GM12875 (cell line): ENCODE measurements around the gene FGR.
A peak's percentile ranks its signal among the peaks of the same experiment; 100 is the strongest.

Experiments
- H3K4me3 ChIP-seq: one replicate; pipeline ENCODE4 v1.5.1; 2011; ENCODE audit warnings: low read depth, low read length, control low read depth
- TF ChIP-seq, protein P1 (sequence below): IDR thresholded peaks from 2 replicates; pipeline ENCODE4 v1.5.1; 2011; ENCODE audit warnings: low read depth, mild to moderate bottlenecking, control low read depth, inconsistent platforms, low read length, moderate library complexity, borderline replicate concordance; ENCODE audit not compliant: insufficient read depth

Gene FGR

DNA sequence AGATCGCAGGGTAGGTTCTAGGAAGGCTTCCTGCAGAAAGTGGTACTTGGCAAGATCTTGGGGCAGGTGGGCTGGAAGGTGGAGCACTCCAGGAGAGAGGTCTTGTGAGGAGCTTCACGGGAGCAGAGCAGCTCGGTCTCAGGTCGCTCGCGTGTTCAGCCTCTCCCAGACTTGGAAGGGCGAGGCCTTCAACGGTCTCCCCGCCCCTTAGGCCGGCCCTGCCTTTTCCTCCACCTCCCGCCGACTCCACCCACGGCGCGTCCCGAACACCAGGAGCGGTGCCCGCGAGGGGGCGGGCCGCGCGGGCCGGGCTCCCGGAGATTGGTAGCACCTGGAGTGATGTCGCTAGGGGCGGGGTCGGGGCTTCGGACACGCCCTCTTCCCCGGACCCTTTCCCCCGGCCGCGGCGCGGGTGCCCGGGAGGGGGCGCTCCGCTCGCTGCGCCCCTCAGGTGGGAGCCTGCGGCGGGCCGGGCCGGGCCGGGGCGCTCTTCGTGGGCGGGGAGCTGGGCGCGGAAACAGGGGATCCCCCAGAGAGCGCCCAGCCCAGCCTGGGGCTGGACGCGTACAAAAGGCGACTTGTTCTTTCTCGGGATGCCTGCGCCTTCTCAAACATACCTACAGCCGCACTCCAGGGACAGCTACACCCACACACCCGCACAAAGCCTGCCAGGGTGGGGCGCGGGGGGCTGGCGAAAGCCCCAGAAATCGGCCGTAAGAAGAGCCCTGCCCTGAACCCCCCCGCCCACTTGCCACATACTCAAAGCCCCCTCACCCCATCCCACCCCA lies 66.5 kb downstream of the FGR start:
- peak overlapping the region; percentile 37 for H3K4me3 ChIP-seq
- TF ChIP-seq, protein P1, sequence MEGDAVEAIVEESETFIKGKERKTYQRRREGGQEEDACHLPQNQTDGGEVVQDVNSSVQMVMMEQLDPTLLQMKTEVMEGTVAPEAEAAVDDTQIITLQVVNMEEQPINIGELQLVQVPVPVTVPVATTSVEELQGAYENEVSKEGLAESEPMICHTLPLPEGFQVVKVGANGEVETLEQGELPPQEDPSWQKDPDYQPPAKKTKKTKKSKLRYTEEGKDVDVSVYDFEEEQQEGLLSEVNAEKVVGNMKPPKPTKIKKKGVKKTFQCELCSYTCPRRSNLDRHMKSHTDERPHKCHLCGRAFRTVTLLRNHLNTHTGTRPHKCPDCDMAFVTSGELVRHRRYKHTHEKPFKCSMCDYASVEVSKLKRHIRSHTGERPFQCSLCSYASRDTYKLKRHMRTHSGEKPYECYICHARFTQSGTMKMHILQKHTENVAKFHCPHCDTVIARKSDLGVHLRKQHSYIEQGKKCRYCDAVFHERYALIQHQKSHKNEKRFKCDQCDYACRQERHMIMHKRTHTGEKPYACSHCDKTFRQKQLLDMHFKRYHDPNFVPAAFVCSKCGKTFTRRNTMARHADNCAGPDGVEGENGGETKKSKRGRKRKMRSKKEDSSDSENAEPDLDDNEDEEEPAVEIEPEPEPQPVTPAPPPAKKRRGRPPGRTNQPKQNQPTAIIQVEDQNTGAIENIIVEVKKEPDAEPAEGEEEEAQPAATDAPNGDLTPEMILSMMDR, result peak; percentile 85

DNA sequence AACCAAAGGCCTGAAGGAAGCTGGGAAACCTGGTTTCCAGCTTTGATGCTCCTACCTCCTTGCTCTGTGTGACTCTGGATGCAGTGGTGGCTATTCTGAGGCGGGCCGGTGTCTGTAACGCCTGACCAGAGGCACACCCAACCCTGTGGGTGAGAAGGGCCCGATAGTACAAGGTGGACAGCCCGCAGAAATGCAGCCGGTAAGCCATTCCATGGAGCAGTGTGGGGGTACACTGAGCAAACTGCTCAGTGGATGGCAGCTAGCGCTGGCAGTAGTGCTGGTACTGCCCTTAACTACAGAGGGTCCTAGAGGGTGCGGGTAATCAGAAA lies 67.0 kb downstream of the FGR start:
- TF ChIP-seq, protein P1, result no peak
- peak overlapping the region; percentile 8 for H3K4me3 ChIP-seq

DNA sequence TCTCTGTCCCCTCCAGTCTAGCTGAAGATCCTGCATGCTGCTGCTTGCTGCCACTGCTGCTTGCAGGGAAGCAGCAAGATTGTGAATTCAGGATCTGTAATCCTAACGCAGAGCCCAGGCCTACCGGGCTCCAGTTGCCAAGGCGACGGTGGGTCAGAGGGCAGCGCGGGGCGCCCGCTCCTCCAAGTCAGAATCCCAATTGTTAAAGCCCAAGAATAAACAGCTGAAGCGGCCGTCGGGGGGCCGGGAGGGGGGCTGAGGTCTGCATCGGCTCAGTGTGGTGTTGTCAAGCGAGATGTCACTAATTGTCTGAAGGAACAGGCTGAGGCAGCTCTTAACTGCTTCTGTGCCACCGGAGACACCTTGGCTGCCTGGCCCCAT lies 67.8 kb downstream of the FGR start:
- TF ChIP-seq, protein P1, result no peak
- H3K4me3 ChIP-seq, result no peak overlapping the region

DNA sequence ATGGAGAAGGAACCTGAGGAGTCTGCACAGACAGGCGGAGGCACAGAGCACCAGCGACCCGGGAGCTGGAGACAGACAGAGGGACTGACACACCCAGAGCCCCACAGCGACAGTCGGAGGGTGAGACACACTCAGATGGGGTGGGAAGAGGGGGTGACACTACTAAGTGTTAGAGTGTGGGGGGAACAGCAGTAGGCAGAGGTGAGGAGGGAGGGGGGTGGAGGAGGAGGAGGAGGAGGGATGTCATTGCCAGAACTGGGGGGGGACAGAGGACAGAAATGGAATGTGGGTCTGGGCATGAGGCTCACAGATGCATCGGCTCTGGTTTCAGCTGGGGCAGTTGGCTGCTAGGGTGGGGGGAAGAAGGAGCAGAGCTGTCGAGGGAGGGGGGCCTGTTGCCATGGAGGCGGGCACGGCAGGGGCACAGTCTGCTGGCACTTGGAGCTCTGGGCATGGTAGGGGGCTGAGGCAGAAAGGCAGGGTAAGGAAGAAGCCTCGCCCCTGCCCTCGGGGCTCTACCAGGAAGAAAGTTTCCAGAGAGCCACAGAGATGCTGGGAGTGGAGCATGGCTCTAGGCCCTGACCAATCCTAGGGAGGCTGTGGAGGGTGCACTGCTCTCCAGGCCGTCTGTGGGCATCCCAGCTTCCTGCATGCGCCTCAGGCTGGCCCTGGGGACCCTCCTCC lies 68.4 kb downstream of the FGR start:
- H3K4me3 ChIP-seq, result no peak overlapping the region
- TF ChIP-seq, protein P1, result no peak

DNA sequence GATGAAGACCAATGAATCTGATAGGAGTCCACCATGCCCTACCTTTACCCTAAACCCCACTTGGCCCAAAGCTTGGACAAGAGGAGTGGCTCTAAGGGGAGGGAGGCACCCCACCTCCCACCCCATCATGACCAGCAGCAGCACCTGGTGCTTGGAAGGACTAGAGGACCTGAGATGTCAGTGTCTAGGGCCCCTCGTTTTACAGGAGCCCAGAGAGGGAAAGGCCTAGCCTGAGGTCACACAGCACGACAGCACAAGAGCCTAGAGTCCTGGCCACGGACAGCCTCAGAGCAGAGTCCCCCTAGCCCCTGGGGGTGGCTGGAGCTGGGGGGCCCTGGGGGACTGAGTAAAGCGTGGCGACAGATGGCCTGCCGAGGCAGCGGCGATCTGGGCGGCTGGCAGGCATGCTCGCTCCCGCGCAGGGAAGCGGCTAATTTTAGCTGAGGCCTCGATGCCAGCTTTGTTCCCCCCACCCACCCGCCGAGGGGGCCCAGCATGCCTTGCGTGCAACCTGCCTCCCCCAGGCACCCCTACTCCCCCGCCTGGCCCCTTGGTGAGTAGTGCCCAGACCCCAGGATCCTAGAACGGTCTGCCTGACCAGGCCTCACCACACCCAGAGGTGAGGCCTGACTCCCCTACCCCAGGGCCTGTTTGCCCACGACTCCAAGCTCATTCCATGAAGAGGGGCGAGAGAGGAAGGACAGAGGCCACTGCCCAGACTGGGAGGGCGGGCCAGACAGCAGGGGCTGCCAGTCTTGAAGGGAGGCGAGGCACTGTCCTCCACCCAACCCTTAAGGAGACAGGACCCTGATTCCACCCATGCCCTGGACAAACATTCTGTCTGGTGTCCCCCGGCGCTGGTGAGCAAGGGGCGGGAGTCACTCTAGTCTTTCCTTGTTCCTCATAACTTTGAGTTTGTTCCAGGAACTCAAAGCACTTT lies 70.0 kb downstream of the FGR start:
- H3K4me3 ChIP-seq, result no peak overlapping the region
- TF ChIP-seq, protein P1, result no peak

DNA sequence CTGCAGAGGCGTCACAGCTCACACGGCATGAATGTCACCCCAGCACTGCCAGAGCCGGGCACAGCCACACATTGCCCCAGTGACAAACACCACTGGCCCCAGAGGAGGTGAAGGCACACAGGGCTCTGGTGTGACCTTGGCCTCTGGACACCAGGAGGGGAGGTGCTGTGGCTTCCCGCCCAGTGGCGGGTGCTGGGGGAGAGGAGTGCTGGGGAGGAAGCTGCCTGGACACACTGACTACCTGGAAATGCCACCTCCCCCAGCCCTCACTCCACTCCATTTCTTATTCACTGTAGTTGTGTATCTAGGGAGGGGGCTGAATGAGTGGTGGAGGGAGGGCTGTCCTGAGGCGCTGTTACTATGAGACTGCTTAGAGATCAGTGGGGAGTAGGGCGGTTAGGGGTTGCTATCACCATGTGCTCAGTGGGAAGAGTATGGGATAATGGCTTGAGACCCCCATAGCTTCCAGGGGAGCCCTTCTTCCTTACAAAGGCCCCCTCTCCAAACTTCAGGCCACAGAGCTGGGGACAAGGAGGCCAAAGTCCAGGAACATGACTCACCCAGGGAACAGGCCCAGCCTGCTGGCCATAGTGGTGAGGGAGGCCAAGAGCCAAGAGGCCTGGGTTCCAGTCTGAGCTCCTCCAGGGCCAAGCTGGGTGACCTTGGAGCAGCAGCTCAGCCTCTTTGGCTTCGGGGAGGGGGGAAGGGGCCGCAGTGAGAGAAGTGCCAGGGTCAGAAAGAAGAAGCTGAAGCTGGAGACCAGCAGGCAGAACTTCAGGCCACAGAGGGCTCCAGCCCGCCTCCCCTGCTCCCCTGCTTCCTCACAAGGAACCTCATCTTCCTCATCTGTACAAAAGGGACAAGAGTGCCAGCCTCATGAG lies 71.2 kb downstream of the FGR start:
- TF ChIP-seq, protein P1, result no peak
- H3K4me3 ChIP-seq, result no peak overlapping the region
